CD14-positive monocyte (primary cell): ENCODE results near the gene HDHD5. TPM values are rescaled to one million over a fixed set of nuclear protein-coding genes. Genes with fewer than 3 reads are reported as not detected.
A peak's percentile ranks its signal among the peaks of the same experiment; 100 is the strongest.

Experiments used
- DNase-seq, 3 donors: peaks; one replicate each; pipeline ENCODE4 v3.0.0-alpha.2; 2011 to 2022
- H2AFZ ChIP-seq: 2 replicates; pipeline ENCODE4 v1.6.0; 2012; ENCODE audit warnings: mild to moderate bottlenecking, low read depth, low read length, inconsistent platforms; ENCODE audit not compliant: insufficient read depth, poor library complexity, severe bottlenecking
- H3K27ac ChIP-seq, 2 donors: 1 replicate in 1 of 2; 2 replicates in 1 of 2; pipeline ENCODE4 v1.5.1; 2012 to 2013; ENCODE audit warnings: low read length in 2 of 2, control low read depth in 1 of 2, inconsistent platforms in 1 of 2, low read depth in 1 of 2, mild to moderate bottlenecking in 1 of 2
- H3K27me3 ChIP-seq, 2 donors: one replicate each; pipeline versions ENCODE4 v1.6.0 to v1.6.1; 2011 to 2013; ENCODE audit warnings: low read length in 2 of 2; ENCODE audit not compliant: control insufficient read depth in 2 of 2, insufficient read depth in 2 of 2
- H3K36me3 ChIP-seq, 2 donors: replicated peaks in 1 of 2; 1 replicate in 1 of 2; 2 replicates in 1 of 2; pipeline versions ENCODE4 v1.5.1 to v1.6.1; 2012 to 2013; ENCODE audit warnings: low read length in 2 of 2, control low read depth in 1 of 2, inconsistent platforms in 1 of 2, mild to moderate bottlenecking in 1 of 2; ENCODE audit not compliant: insufficient read depth in 2 of 2, control insufficient read depth in 1 of 2
- H3K4me1 ChIP-seq, 2 donors: 1 replicate in 1 of 2; 2 replicates in 1 of 2; pipeline versions ENCODE4 v1.5.1 to v1.6.1; 2012 to 2013; ENCODE audit warnings: low read length in 2 of 2, control low read depth in 1 of 2, inconsistent platforms in 1 of 2, mild to moderate bottlenecking in 1 of 2, moderate library complexity in 1 of 2; ENCODE audit not compliant: insufficient read depth in 2 of 2, control insufficient read depth in 1 of 2
- H3K4me2 ChIP-seq: replicated peaks from 2 replicates; pipeline ENCODE3; 2012; ENCODE audit warnings: low read length, moderate library complexity, mild to moderate bottlenecking; ENCODE audit not compliant: poor library complexity, severe bottlenecking; ENCODE audit errors: extremely low read depth
- H3K4me3 ChIP-seq, 3 experiments: fragments of 200-600 bp in 1 of 3; sonication (generic) in 1 of 3; replicated peaks in 1 of 3; 1 replicate in 2 of 3; 2 replicates in 1 of 3; pipeline ENCODE4 v1.5.1; 2011 to 2013; ENCODE audit warnings: low read length in 3 of 3, mild to moderate bottlenecking in 3 of 3, control low read depth in 2 of 3, low read depth in 2 of 3, inconsistent platforms in 1 of 3, moderate library complexity in 1 of 3
- H3K79me2 ChIP-seq: 2 replicates; pipeline ENCODE4 v1.6.0; 2012; ENCODE audit warnings: mild to moderate bottlenecking, control low read depth, inconsistent platforms, low read length, moderate library complexity; ENCODE audit not compliant: insufficient read depth
- H3K9ac ChIP-seq: 2 replicates; pipeline ENCODE4 v1.6.0; 2017; ENCODE audit warnings: low read length, mild to moderate bottlenecking; ENCODE audit not compliant: insufficient read depth, poor library complexity, severe bottlenecking
- H3K9me3 ChIP-seq, 2 donors: replicated peaks in 1 of 2; 1 replicate in 1 of 2; 2 replicates in 1 of 2; pipeline versions ENCODE4 v1.5.1 to v1.6.1; 2012 to 2013; ENCODE audit warnings: low read length in 2 of 2, control low read depth in 1 of 2; ENCODE audit not compliant: control insufficient read depth in 1 of 2, insufficient read depth in 1 of 2
- H4K20me1 ChIP-seq: 2 replicates; pipeline ENCODE4 v1.6.0; 2012; ENCODE audit warnings: mild to moderate bottlenecking, low read length, control low read depth, moderate library complexity; ENCODE audit not compliant: insufficient read depth
- H3K27ac Mint-ChIP-seq, 7 donors: one replicate each; pipeline ENCODE4 v1.8.0; 2020; ENCODE audit warnings: mild to moderate bottlenecking in 7 of 7, mixed read lengths in 7 of 7, moderate library complexity in 6 of 7, inconsistent platforms in 2 of 7
- H3K27me3 Mint-ChIP-seq, 3 donors: one replicate each; pipeline ENCODE4 v1.8.0; 2021 to 2022; ENCODE audit warnings: low read depth in 3 of 3, mild to moderate bottlenecking in 3 of 3, mixed read lengths in 3 of 3, moderate library complexity in 3 of 3, inconsistent platforms in 1 of 3
- H3K36me3 Mint-ChIP-seq, 2 donors: one replicate each; pipeline ENCODE4 v1.8.0; 2020; ENCODE audit warnings: mixed read lengths in 2 of 2, inconsistent platforms in 1 of 2, mild to moderate bottlenecking in 1 of 2
- H3K4me1 Mint-ChIP-seq: one replicate; pipeline ENCODE4 v1.8.0; 2020; ENCODE audit warnings: mild to moderate bottlenecking, mixed read lengths
- H3K4me3 Mint-ChIP-seq, 2 donors: one replicate each; pipeline ENCODE4 v1.8.0; 2020; ENCODE audit warnings: mild to moderate bottlenecking in 2 of 2, mixed read lengths in 2 of 2, moderate library complexity in 1 of 2
- H3K9me3 Mint-ChIP-seq, 7 donors: one replicate each; pipeline ENCODE4 v1.8.0; 2020 to 2022; ENCODE audit warnings: mixed read lengths in 7 of 7, mild to moderate bottlenecking in 6 of 7, moderate library complexity in 6 of 7, inconsistent platforms in 2 of 7
- CTCF ChIP-seq: fragments of 200-600 bp; IDR thresholded peaks from one replicate; pipeline ENCODE4 v1.8.0; 2022; ENCODE audit warnings: antibody characterized with exemption, mild to moderate bottlenecking
- WGBS: methylation state at CpG from one replicate; pipeline ENCODE4 v1.1.5; 2013; ENCODE audit warnings: missing lambda C conversion rate; ENCODE audit not compliant: insufficient coverage; 5-methylcytosine and 5-hydroxymethylcytosine counted together
- intact Hi-C, 2 donors: fragments of 100-400 bp; cut with micrococcal nuclease; formaldehyde crosslinking; loops; one replicate each; pipeline versions ENCODE4 v1.15.0 to v1.15.1; 2023
- polyA plus RNA-seq, 3 donors: library from polyadenylated mRNA; depleted of rRNA in 1 of 3; unstranded in 2 of 3; stranded (reverse) in 1 of 3; fragments of 300-500 nt in 2 of 3; fragments of >200 nt in 1 of 3; fragmentation: Illumina TruSeq in 2 of 3; gene quantifications; 1 replicate in 2 of 3; 2 replicates in 1 of 3; pipeline ENCODE4 v1.2.3, GENCODE V29; 2012 to 2021

The HDHD5 gene
- polyA plus RNA-seq, 3 donors, result 75.9 to 119 (median 79.9) TPM

- peaks cover 86 to 91% of the 10 kb centered on the region in 2 donors for H3K4me1 ChIP-seq
- Mint-ChIP-seq H3K4me3 (peak overlapping the region; percentile 58 to 86), H3K27ac (peak overlapping the region; percentile 90 to 96 (median 95)), H3K4me1 (peaks cover 87% of the 10 kb centered on the region), H3K27me3 (peaks cover 0 to 11% (median 5%) of the 10 kb centered on the region in 3 donors), H3K9me3 (peaks cover 0 to 4% (median 0%) of the 10 kb centered on the region in 7 donors), H3K36me3 (peaks cover 22 to 39% of the 10 kb centered on the region in 2 donors)
- peaks cover 74% of the 10 kb centered on the region for H4K20me1 ChIP-seq
- intact Hi-C loops, result loop anchor here (2.0 to 5.0 kb wide), 3 partner anchors 16 to 34 kb away; partner anchors contain the start of gene IL17RA (in 1 of the 2)
- peaks cover 0 to 3% of the 10 kb centered on the region in 2 donors for H3K27me3 ChIP-seq
- peak overlapping the region; percentile 85 to 86 for H3K27ac ChIP-seq
- peak overlapping the region in 2 of 3 experiments; percentile 7 to 79 for H3K4me3 ChIP-seq
- H2AFZ ChIP-seq, result no peak overlapping the region
- no peak for DNase-seq
- peak overlapping the region; percentile 86 for H3K4me2 ChIP-seq
- no peak for TF ChIP-seq CTCF
- H3K36me3 ChIP-seq, result peaks cover 9 to 25% of the 10 kb centered on the region in 2 donors
- no peaks in the 10 kb centered on the region for H3K9me3 ChIP-seq
- WGBS, result 25% methylated on average over 5 of the region's 6 CpGs
- H3K79me2 ChIP-seq, result peaks cover 59% of the 10 kb centered on the region
- peak overlapping the region; percentile 46 for H3K9ac ChIP-seq
Observed at GRCh38 chr22:17116572-17117330, 42.3 kb downstream of the HDHD5 start.

GRCh38 chr22:17115945-17116565, 43.0 kb downstream of the HDHD5 start:
- no peak for TF ChIP-seq CTCF
- Histone ChIP-seq H3K4me2 (peak overlapping the region; percentile 86), H4K20me1 (peaks cover 81% of the 10 kb centered on the region), H3K36me3 (peaks cover 16 to 32% of the 10 kb centered on the region in 2 donors), H2AFZ (no peak overlapping the region), H3K9ac (peak overlapping the region; percentile 46), H3K4me1 (peaks cover 89 to 93% of the 10 kb centered on the region in 2 donors), H3K4me3 (peak overlapping the region in 1 of 3 experiments; percentile 79), H3K79me2 (peaks cover 66% of the 10 kb centered on the region), H3K27ac (peak overlapping the region; percentile 85 to 86), H3K9me3 (no peaks in the 10 kb centered on the region), H3K27me3 (no peaks in the 10 kb centered on the region)
- 0% methylated on average over 1 of the region's 5 CpGs for WGBS
- peaks cover 91% of the 10 kb centered on the region for H3K4me1 Mint-ChIP-seq
- peaks cover 0 to 5% (median 2%) of the 10 kb centered on the region in 3 donors for H3K27me3 Mint-ChIP-seq
- peaks cover 29 to 46% of the 10 kb centered on the region in 2 donors for H3K36me3 Mint-ChIP-seq
- peaks cover 0 to 2% (median 0%) of the 10 kb centered on the region in 7 donors for H3K9me3 Mint-ChIP-seq
- DNase-seq, result peak in 1 of 3 donors; percentile 6
- peak overlapping the region; percentile 90 to 96 (median 95) for H3K27ac Mint-ChIP-seq
- peak overlapping the region; percentile 14 to 86 for H3K4me3 Mint-ChIP-seq
- intact Hi-C loops, result loop anchor here (1.0 to 5.0 kb wide), 4 partner anchors 10 to 34 kb away; partner anchors contain the start of gene IL17RA (in 1 of the 2)
